ENCODE results near the gene CTNNA3.

DNA sequence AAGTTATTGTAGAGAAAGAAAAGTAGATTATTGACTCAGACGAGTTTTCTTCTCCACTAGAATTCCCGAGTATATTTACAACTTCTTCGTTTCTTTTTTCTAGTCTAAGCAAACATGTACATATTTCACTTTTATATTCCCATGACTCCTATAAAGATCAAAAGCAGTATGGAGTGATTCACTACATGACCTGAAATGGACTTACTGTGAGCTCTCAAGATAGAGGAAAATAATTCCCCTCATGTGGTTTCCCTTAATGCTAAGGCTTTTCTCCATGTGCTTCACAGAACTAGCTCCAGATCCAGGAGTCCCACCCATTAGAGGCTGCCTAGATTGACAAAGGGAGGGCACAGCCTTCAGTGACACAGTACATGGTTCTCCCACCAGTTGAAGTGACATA lies 1593.2 kb downstream of the CTNNA3 start:
- no peak for TF ChIP-seq POLR2A (IDR thresholded peaks at IDR 0.05)
- TF ChIP-seq, protein P1, sequence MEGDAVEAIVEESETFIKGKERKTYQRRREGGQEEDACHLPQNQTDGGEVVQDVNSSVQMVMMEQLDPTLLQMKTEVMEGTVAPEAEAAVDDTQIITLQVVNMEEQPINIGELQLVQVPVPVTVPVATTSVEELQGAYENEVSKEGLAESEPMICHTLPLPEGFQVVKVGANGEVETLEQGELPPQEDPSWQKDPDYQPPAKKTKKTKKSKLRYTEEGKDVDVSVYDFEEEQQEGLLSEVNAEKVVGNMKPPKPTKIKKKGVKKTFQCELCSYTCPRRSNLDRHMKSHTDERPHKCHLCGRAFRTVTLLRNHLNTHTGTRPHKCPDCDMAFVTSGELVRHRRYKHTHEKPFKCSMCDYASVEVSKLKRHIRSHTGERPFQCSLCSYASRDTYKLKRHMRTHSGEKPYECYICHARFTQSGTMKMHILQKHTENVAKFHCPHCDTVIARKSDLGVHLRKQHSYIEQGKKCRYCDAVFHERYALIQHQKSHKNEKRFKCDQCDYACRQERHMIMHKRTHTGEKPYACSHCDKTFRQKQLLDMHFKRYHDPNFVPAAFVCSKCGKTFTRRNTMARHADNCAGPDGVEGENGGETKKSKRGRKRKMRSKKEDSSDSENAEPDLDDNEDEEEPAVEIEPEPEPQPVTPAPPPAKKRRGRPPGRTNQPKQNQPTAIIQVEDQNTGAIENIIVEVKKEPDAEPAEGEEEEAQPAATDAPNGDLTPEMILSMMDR (IDR thresholded peaks at IDR 0.05) = no peak

Data from testis (tissue), 2 donors.